Activated naive CD4-positive, alpha-beta T cell treated with anti-CD3 and anti-CD28 coated beads for 36 hours (primary cell): ENCODE data around the gene CRY2. TPM values are rescaled to one million over a fixed set of nuclear protein-coding genes. Genes with fewer than 3 reads are reported as not detected.
"Not testable (repeated sequence)": the region's sequence is repeated elsewhere in the genome, so short reads cannot be mapped to it uniquely, and the experiment has no call there.

Experiments used
- CTCF ChIA-PET: fragments of 350-600 bp; sonication (Branson Sonifier 250); formaldehyde crosslinking; loops from one replicate; lab custom pipeline; 2021; ENCODE audit warnings: antibody characterized with exemption; lab: Charles Lee
- DNase-seq: peaks from one replicate; pipeline ENCODE4 v3.0.0-alpha.2; 2020
- H3K27ac Mint-ChIP-seq: one replicate; pipeline ENCODE4 v1.8.0; 2021; ENCODE audit warnings: mild to moderate bottlenecking, mixed read lengths
- H3K27me3 Mint-ChIP-seq: one replicate; pipeline ENCODE4 v1.8.0; 2021; ENCODE audit warnings: low read depth, mixed read lengths
- H3K36me3 Mint-ChIP-seq: one replicate; pipeline ENCODE4 v1.8.0; 2021; ENCODE audit warnings: low read depth, mixed read lengths
- H3K4me1 Mint-ChIP-seq: one replicate; pipeline ENCODE4 v1.8.0; 2021; ENCODE audit warnings: low read depth, mixed read lengths
- H3K4me3 Mint-ChIP-seq: one replicate; pipeline ENCODE4 v1.8.0; 2021; ENCODE audit warnings: mild to moderate bottlenecking, moderate library complexity, mixed read lengths
- H3K9me3 Mint-ChIP-seq: one replicate; pipeline ENCODE4 v1.8.0; 2021; ENCODE audit warnings: mixed read lengths
- intact Hi-C: fragments of 100-400 bp; cut with micrococcal nuclease; formaldehyde crosslinking; loops from one replicate; pipeline ENCODE4 v1.15.1; 2023
- total RNA-seq, 2 experiments: library from RNA; stranded (reverse); gene quantifications; one replicate each; pipeline ENCODE4 v1.2.3, GENCODE V29; 2021

Gene CRY2
- total RNA-seq, 2 experiments from 2014 or later, result 13.9 to 16.2 TPM

DNA sequence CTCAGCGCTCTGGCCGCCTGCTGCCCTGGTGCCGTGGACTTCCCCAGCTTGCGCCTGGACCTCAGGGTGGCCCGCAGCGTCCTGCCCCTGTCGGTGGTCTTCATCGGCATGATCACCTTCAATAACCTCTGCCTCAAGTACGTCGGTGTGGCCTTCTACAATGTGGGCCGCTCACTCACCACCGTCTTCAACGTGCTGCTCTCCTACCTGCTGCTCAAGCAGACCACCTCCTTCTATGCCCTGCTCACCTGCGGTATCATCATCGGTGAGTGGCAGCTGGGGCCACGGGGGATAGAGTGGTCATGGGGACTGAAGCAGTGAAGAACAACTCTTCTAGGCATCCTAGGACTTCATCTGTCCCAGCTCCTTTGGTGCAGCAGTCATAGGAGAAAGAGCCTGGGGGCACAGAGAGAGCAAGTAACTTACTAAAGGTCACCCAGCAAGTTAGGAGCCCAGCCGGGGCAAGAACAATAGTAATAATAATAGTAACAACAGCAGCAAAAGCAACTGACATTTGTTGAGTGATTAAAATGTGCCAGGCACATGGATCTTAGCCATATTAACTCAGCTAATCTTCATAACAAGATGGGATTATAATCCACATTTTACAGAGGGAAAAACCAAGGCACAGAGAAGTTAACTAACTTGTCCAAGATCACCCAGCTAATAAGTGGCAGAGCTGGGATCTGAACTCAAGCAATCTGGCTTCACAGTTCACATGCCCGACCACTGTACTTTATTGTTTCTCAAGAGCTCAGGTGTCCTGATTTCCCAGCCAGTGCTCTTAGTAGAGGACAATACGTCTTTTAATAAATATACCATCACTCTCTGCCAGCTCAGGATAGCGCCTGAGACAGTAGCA lies 41.0 kb upstream of the CRY2 start:
- intact Hi-C loops, result no loop called here
- H3K27me3 Mint-ChIP-seq, result no peaks in the 10 kb centered on the region
- H3K4me1 Mint-ChIP-seq, result peaks cover 39% of the 10 kb centered on the region
- H3K4me3 Mint-ChIP-seq, result peak overlapping the region; percentile 90
- no peaks in the 10 kb centered on the region for H3K9me3 Mint-ChIP-seq
- no peaks in the 10 kb centered on the region for H3K36me3 Mint-ChIP-seq
- DNase-seq, result no peak
- CTCF ChIA-PET, result interaction anchor here (1.0 kb wide), 1 partner anchor 45 kb away, joined by 4 read pairs; no protein-coding TSS in a partner anchor
- H3K27ac Mint-ChIP-seq, result no peak overlapping the region

DNA sequence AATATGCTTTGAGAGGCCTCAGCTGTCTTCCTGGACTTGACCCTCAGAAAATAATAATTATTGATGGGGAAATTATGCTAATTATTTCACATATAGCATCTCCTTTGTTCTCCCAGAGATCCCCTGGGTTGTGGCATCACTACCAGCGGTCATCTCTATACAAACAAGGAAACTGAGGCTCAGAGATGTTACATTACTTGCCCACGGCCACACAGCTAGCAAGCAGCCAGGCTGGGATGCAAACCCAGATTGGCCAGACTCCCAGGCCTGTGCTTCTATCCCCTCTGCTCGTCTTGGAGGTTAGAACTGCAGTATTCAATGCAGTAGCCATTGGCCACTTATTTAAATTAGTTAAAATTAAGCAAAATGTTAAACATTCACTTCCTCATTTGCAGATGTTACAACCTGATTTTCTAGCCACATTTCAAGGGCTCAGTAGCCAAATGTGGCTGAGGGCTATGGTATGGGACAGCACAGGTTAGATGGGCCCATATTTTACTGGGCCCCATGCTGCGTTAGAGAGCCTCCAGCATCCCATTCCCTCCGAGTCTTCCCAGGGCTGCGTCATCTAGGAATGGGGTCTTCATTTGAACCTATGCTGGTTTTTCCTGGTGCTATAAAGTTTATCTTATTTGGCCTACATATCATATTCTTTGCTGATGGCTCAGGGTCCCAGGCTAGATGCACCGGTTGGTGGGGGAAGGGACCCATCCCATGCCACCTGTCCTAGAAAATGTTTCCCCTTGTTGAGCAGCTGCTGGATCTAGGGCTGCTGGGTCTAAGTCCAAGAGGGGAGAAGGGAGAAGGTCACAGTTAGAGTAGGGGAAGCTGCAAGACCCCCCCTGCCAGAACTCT lies 40.1 kb upstream of the CRY2 start:
- intact Hi-C loops, result no loop called here
- DNase-seq, result no peak
- no peaks in the 10 kb centered on the region for H3K9me3 Mint-ChIP-seq
- H3K4me1 Mint-ChIP-seq, result peaks cover 39% of the 10 kb centered on the region
- no peak overlapping the region for H3K27ac Mint-ChIP-seq
- no peaks in the 10 kb centered on the region for H3K27me3 Mint-ChIP-seq
- peak overlapping the region; percentile 90 for H3K4me3 Mint-ChIP-seq
- H3K36me3 Mint-ChIP-seq, result no peaks in the 10 kb centered on the region
- CTCF ChIA-PET, result interaction anchor here (1.0 kb wide), 1 partner anchor 44 kb away, joined by 4 read pairs; no protein-coding TSS in a partner anchor

DNA sequence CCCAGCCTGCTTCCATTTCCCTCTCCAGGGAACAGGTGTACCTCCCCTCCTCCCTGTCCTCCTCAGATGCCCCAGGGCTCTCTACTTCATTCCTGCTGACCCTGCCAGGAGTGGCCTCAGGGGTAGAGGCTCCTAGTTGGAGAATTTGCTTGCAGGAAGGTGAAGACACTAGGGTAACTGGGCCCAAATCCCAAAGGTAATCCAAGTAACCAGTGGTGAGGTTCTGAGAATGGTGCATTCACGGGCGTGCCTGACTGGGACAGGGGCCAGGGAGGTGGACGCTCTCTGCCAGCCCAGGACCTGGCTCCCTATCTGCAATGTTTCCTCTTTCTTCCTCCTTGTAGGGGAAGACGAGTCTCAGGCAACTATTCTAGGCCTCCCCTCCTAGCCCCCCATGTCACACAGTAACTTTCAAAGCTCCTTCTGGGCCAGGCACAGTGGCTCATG lies 39.5 kb upstream of the CRY2 start:
- CTCF ChIA-PET, result no interaction called here
- H3K36me3 Mint-ChIP-seq, result no peaks in the 10 kb centered on the region

DNA sequence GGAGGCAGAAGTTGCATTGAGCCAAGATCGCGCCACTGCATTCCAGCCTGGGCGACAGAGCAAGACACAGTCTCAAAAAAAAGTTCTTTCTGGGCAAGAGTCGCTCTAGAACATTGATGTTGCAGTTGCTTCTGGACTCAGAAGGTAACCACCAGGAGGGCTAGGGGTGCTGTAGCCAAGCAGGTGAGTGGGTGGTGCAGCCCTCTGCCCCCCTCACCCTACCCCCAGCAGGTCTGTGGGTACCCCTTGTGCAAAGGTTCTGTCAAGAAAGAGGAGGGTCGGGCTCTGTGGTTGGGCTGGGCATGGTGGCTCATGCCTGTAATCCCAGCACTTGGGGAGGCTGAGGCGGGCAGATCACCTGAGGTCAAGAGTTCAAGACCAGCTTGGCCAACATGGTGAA lies 38.8 kb upstream of the CRY2 start:
- CTCF ChIA-PET, result interaction anchor here (1.3 kb wide), 1 partner anchor 9 kb away, joined by 5 read pairs; no protein-coding TSS in a partner anchor
- H3K9me3 Mint-ChIP-seq, DNase-seq, H3K27me3 Mint-ChIP-seq, intact Hi-C loops, H3K4me3 Mint-ChIP-seq, H3K36me3 Mint-ChIP-seq: not testable (repeated sequence)
- Mint-ChIP-seq H3K4me1 (peaks cover 39% of the 10 kb centered on the region), H3K27ac (peak overlapping the region; percentile 65)

More for the DNA sequence above, 39.5 kb upstream of the CRY2 start:
- no peak overlapping the region for H3K27ac Mint-ChIP-seq
- no peak for DNase-seq
- peaks cover 39% of the 10 kb centered on the region for H3K4me1 Mint-ChIP-seq
- peak overlapping the region; percentile 51 for H3K4me3 Mint-ChIP-seq
- intact Hi-C loops, result no loop called here
- no peaks in the 10 kb centered on the region for H3K9me3 Mint-ChIP-seq
- H3K27me3 Mint-ChIP-seq, result no peaks in the 10 kb centered on the region

DNA sequence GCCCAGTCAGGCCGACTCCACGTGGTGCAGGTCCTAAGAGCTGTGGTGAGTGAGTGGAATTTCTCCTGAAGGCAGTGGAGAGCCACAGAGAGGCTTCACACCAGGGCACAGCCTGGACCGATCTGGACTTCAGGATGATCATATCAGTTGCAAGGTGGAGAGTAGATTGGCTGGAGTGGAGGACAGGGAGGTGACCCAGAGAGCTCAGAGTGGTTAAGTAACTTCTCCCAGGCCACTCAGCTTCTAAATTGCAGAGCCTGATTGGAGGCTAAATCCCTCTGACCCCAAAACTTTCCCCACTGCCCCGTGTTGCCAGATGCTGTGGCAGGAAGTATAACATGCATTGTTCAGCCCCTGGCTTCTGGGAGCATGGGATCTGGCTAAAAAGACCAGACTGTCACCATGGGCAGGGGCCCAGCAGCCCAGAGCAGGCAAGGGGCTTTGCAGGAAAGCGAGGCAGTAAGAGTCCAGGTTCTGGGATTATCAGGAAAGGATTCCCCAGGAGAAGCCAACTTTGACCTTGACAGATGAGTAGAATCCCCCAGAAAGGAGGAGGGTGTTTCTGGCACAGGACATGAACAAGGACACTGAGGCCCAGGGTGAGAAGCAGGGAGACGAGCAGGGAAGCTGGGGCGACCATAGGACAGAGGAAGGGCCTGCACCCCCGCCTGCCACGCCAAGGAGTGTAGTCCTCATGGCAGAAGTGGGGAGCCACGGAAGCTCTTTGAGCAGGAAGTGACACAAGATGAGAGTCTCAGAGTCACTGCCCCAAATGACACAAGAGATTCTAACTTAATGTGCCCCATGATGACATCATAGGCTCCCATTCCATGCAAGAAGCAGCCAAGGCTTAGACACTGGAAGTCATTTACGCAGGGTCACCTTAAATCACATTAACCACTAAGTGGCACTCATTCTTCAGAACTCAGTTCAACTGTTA lies 37.5 kb upstream of the CRY2 start:
- no peak overlapping the region for H3K4me3 Mint-ChIP-seq
- H3K36me3 Mint-ChIP-seq, result no peaks in the 10 kb centered on the region
- peak overlapping the region; percentile 9 for H3K27ac Mint-ChIP-seq
- CTCF ChIA-PET, result interaction anchor here (1.3 kb wide), 1 partner anchor 10 kb away, joined by 5 read pairs; no protein-coding TSS in a partner anchor
- intact Hi-C loops, result no loop called here
- no peaks in the 10 kb centered on the region for H3K27me3 Mint-ChIP-seq
- H3K9me3 Mint-ChIP-seq, result no peaks in the 10 kb centered on the region
- no peak for DNase-seq
- peaks cover 37% of the 10 kb centered on the region for H3K4me1 Mint-ChIP-seq

DNA sequence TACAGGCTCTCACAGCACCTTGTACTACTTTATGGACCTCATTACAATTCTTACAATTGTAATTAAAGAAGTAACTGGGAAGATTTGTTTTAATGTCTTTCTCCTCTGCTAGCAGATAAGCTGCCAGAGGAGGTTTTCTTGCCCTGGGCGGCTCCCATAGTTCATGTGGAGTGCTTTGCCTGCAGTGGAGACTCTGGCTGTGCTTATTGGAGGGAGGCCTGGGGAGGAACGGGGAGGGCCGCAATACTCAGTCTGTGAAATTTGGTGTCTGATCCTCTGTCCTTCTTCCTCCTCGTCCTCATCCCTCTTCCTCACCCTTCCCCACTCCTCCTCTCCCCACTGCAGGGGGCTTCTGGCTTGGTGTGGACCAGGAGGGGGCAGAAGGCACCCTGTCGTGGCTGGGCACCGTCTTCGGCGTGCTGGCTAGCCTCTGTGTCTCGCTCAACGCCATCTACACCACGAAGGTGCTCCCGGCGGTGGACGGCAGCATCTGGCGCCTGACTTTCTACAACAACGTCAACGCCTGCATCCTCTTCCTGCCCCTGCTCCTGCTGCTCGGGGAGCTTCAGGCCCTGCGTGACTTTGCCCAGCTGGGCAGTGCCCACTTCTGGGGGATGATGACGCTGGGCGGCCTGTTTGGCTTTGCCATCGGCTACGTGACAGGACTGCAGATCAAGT lies 36.7 kb upstream of the CRY2 start:
- DNase-seq, result no peak
- Mint-ChIP-seq H3K27ac (no peak overlapping the region), H3K36me3 (no peaks in the 10 kb centered on the region), H3K27me3 (no peaks in the 10 kb centered on the region), H3K9me3 (no peaks in the 10 kb centered on the region), H3K4me1 (peaks cover 37% of the 10 kb centered on the region), H3K4me3 (no peak overlapping the region)
- intact Hi-C loops, result no loop called here
- CTCF ChIA-PET, result no interaction called here

DNA sequence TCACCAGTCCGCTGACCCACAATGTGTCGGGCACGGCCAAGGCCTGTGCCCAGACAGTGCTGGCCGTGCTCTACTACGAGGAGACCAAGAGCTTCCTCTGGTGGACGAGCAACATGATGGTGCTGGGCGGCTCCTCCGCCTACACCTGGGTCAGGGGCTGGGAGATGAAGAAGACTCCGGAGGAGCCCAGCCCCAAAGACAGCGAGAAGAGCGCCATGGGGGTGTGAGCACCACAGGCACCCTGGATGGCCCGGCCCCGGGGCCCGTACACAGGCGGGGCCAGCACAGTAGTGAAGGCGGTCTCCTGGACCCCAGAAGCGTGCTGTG lies 36.2 kb upstream of the CRY2 start:
- DNase-seq, result no peak
- Mint-ChIP-seq H3K36me3 (no peaks in the 10 kb centered on the region), H3K9me3 (no peaks in the 10 kb centered on the region), H3K4me3 (no peak overlapping the region), H3K4me1 (peaks cover 35% of the 10 kb centered on the region), H3K27ac (no peak overlapping the region), H3K27me3 (no peaks in the 10 kb centered on the region)
- intact Hi-C loops, result no loop called here
- CTCF ChIA-PET, result no interaction called here

DNA sequence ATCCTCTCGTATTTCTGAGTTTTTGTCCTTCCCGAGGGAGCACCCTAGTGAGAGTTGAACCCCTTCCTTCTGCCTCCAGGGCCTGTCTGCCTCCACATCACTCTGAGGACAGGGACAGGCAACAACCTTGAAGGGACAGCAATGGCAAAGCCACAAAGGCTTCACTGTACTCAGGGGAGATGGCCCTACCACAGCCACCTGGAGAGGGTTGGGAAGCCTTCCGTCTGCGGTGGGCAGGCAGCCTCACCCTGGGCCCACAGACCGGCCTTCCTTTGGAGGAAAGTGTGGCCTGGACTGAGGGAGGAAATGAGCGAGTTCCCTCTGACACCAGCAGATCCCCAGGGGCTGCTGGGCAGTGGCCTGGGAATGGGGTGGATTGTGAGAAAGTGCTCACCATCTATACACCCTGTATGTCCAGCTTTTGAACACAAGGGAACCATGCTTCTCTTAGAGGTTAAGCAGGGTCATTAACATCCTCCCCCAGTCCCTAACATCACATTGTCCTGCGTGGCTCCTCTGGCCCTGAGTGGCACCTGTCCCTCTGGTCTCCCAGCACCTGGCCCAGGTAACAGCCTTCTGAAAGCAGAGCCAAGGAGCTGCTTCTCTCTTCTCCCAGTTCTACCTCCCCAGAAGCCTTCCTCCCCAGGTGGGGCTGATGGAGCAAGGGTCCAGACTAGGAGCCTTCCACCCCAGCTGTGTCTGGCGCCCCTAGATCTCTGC lies 35.5 kb upstream of the CRY2 start:
- Mint-ChIP-seq H3K36me3 (no peaks in the 10 kb centered on the region), H3K4me1 (peaks cover 28% of the 10 kb centered on the region), H3K27me3 (no peaks in the 10 kb centered on the region), H3K4me3 (no peak overlapping the region), H3K27ac (no peak overlapping the region), H3K9me3 (no peaks in the 10 kb centered on the region)
- CTCF ChIA-PET, result interaction anchor here (0.6 to 1.5 kb wide), 3 partner anchors 14 to 40 kb away, joined by 3 to 5 read pairs (median 3); no protein-coding TSS in a partner anchor
- DNase-seq, result no peak
- intact Hi-C loops, result no loop called here

DNA sequence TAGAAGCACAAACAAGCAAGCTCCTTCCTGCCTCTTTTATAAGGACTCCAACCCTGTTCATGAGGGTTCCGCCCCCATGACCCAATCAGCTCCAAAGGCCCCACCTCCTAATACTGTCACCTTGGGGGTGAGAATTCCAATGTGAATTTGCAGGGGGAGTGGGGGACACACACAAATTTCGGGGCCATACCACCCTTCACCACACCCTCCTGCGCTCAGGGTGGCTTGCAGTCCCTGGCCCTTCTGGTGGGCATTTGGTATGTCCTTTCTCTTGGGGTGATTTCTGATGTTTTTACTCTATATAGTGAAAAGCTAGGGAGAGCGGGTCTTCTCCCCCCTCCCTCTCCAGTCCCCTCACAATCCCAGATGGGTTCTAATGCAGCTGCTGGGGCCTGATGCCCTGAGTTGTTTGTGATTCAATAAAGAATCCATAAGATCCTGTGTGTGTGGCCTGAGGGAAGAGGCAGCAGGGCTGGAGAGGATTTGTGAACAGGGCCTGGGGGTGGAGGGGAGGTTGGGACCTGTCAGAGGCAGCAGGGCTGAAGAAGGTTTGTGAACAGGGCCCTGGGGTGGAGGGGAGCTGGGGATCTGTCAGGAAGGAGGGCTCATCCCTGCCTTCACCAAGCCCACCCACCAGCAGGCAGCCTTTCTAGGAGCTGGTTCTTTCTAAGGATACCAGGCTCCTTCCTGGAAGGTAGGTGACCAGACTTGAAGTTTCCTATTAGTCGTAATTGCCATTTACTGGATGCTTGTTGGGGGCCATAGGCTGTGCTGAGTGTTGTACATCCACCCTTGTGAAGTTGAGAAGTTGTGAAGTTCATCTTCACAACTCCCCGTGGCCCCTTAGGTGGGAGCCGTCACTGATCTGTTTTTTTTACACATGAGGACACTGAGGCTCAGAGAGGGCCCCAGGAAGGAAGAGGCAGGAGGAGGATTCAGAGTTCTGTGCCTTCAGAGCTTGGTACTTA lies 34.4 kb upstream of the CRY2 start:
- H3K4me3 Mint-ChIP-seq, result no peak overlapping the region
- H3K27ac Mint-ChIP-seq, result no peak overlapping the region
- intact Hi-C loops, result no loop called here
- peaks cover 18% of the 10 kb centered on the region for H3K4me1 Mint-ChIP-seq
- H3K9me3 Mint-ChIP-seq, result no peaks in the 10 kb centered on the region
- H3K27me3 Mint-ChIP-seq, result no peaks in the 10 kb centered on the region
- no peak for DNase-seq
- no peaks in the 10 kb centered on the region for H3K36me3 Mint-ChIP-seq
- CTCF ChIA-PET, result interaction anchor here (0.6 to 1.5 kb wide), 4 partner anchors 15 to 41 kb away, joined by 3 to 5 read pairs (median 3); no protein-coding TSS in a partner anchor

DNA sequence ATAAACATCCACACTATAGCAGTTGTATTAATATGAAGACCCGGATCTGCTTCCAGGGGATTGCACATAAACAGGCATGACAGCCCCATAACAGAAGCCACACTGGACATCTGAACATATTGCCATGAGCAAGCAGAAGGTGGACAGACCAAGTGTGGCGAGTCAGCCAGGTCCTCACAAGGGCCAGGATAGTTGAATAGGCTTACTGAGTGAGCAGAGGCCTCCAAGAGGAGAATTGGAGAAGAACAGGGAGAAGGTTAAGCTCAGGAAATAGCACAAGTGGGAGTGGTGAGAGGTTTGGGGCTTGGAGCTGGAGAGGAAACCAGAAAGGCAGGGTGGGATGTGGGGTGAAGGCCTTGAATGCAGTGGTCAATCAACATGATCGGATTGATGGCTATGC lies 31.5 kb upstream of the CRY2 start:
- Mint-ChIP-seq H3K4me3 (no peak overlapping the region), H3K27me3 (no peaks in the 10 kb centered on the region), H3K27ac (no peak overlapping the region), H3K4me1 (no peaks in the 10 kb centered on the region), H3K9me3 (no peaks in the 10 kb centered on the region), H3K36me3 (no peaks in the 10 kb centered on the region)
- no peak for DNase-seq
- intact Hi-C loops, result no loop called here
- CTCF ChIA-PET, result interaction anchor here (1.1 kb wide), 1 partner anchor 48 kb away, joined by 5 read pairs; no protein-coding TSS in a partner anchor
